OCI-LY1 (cell line): Measurements from ENCODE around the gene PNMA8C.

Experiments used
- H2AFZ ChIP-seq: fragments of 200-600 bp; sonication (generic), shearing (Covaris generic); 2 replicates; pipeline ENCODE4 v1.6.0; 2014; ENCODE audit warnings: antibody characterized with exemption, mild to moderate bottlenecking, low read length
- H3F3A ChIP-seq: fragments of 200-600 bp; sonication (generic), shearing (Covaris generic); 2 replicates; pipeline ENCODE4 v1.6.0; 2014; ENCODE audit warnings: mild to moderate bottlenecking, antibody characterized with exemption, low read length, moderate library complexity; ENCODE audit not compliant: insufficient read depth
- H3K27ac ChIP-seq: fragments of 200-600 bp; sonication (generic); 2 replicates; pipeline ENCODE4 v1.5.1; 2014; ENCODE audit warnings: low read length, mixed run types, mild to moderate bottlenecking, low read depth; ENCODE audit not compliant: poor library complexity, severe bottlenecking
- H3K27me3 ChIP-seq: fragments of 200-600 bp; sonication (generic); 2 replicates; pipeline ENCODE4 v1.6.0; 2014; ENCODE audit warnings: antibody characterized with exemption, mild to moderate bottlenecking, low read length, moderate library complexity; ENCODE audit not compliant: insufficient read depth
- H3K36me3 ChIP-seq: fragments of 200-600 bp; sonication (generic); 2 replicates; pipeline ENCODE4 v1.6.1; 2014; ENCODE audit warnings: mild to moderate bottlenecking, antibody characterized with exemption, low read length, moderate library complexity, mixed read lengths; ENCODE audit not compliant: insufficient read depth
- H3K4me1 ChIP-seq: fragments of 200-600 bp; sonication (generic); 2 replicates; pipeline ENCODE4 v1.5.1; 2014; ENCODE audit warnings: mild to moderate bottlenecking, low read length, moderate library complexity; ENCODE audit not compliant: insufficient read depth, severe bottlenecking
- H3K4me2 ChIP-seq: fragments of 200-600 bp; sonication (generic), shearing (Covaris generic); 2 replicates; pipeline ENCODE4 v1.6.1; 2014; ENCODE audit warnings: low read length
- H3K4me3 ChIP-seq: fragments of 200-600 bp; sonication (generic); 2 replicates; pipeline ENCODE4 v1.5.1; 2014; ENCODE audit warnings: low read length, low read depth, mild to moderate bottlenecking, mixed read lengths; ENCODE audit not compliant: poor library complexity, severe bottlenecking
- H3K79me2 ChIP-seq: fragments of 200-600 bp; shearing (Covaris generic); 2 replicates; pipeline ENCODE4 v1.6.1; 2016; ENCODE audit warnings: mixed run types, low read length, mixed read lengths; ENCODE audit not compliant: insufficient read depth
- H3K9ac ChIP-seq: fragments of 200-600 bp; sonication (generic), shearing (Covaris generic); 2 replicates; pipeline ENCODE4 v1.6.1; 2014; ENCODE audit warnings: mild to moderate bottlenecking, low read length, mixed read lengths
- H3K9me2 ChIP-seq: fragments of 200-600 bp; sonication (generic), shearing (Covaris generic); 2 replicates; pipeline ENCODE4 v1.6.1; 2014; ENCODE audit warnings: low read depth, mild to moderate bottlenecking, low read length, mixed read lengths
- H3K9me3 ChIP-seq: fragments of 200-600 bp; shearing (Covaris generic); 2 replicates; pipeline ENCODE4 v1.6.1; 2014; ENCODE audit warnings: low read length, mixed read lengths
- H4K20me1 ChIP-seq: fragments of 200-600 bp; sonication (generic), shearing (Covaris generic); 2 replicates; pipeline ENCODE4 v1.6.0; 2016; ENCODE audit warnings: mild to moderate bottlenecking, low read length; ENCODE audit not compliant: insufficient read depth
- EZH2 ChIP-seq: fragments of 200-600 bp; sonication (generic), shearing (Covaris generic); IDR thresholded peaks from 2 replicates; pipeline ENCODE4 v1.8.0; 2017; ENCODE audit warnings: borderline replicate concordance, mixed run types, mild to moderate bottlenecking, antibody characterized with exemption, low read length, moderate library complexity, mixed read lengths
- TF ChIP-seq, protein P1 (sequence below): fragments of 200-600 bp; sonication (generic), shearing (Covaris generic); IDR thresholded peaks from 2 replicates; pipeline ENCODE4 v1.5.1; 2017; ENCODE audit warnings: mild to moderate bottlenecking, antibody characterized with exemption, low read length, moderate library complexity, mixed read lengths

Gene PNMA8C

DNA sequence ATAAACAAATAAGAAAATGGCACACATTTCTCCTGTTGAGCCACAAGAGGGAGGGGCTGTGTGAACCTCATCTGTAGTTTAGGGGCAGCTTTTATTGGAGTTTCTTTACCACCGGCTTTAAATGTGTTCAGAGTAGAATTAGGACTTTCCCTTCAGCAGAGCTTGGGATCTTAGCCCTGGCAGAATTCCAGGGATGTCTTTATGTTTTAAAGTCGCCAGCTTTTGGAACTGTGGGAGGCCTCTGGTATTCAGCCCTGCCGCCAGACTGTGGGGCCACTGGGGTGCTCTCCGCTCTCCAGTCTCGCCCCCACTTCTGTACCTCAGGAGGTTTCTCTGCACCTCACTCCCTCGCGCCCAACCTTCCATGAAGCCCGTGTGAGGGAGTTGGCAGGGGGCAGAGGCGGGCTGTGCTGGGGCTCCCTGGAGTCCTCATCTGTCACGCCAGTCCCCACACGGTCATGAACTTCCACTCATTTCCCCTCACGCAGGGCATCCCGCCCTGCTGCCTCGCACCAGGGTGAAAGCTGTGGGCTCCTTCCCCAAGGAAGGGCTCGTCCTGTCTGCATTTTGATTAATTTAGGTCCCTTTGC lies 46.9 kb downstream of the PNMA8C start:
- peaks cover 92% of the 10 kb centered on the region for H3K36me3 ChIP-seq
- no peak overlapping the region for H3K4me2 ChIP-seq
- no peaks in the 10 kb centered on the region; the same call in 1 of the 2 replicates for H3K79me2 ChIP-seq
- no peaks in the 10 kb centered on the region for H3K4me1 ChIP-seq
- H3F3A ChIP-seq, result no peaks in the 10 kb centered on the region
- H4K20me1 ChIP-seq, result no peaks in the 10 kb centered on the region
- H3K9me3 ChIP-seq, result no peaks in the 10 kb centered on the region
- H3K9me2 ChIP-seq, result no peaks in the 10 kb centered on the region
- no peak overlapping the region for H3K4me3 ChIP-seq
- H3K27ac ChIP-seq, result no peak overlapping the region
- TF ChIP-seq, protein P1, sequence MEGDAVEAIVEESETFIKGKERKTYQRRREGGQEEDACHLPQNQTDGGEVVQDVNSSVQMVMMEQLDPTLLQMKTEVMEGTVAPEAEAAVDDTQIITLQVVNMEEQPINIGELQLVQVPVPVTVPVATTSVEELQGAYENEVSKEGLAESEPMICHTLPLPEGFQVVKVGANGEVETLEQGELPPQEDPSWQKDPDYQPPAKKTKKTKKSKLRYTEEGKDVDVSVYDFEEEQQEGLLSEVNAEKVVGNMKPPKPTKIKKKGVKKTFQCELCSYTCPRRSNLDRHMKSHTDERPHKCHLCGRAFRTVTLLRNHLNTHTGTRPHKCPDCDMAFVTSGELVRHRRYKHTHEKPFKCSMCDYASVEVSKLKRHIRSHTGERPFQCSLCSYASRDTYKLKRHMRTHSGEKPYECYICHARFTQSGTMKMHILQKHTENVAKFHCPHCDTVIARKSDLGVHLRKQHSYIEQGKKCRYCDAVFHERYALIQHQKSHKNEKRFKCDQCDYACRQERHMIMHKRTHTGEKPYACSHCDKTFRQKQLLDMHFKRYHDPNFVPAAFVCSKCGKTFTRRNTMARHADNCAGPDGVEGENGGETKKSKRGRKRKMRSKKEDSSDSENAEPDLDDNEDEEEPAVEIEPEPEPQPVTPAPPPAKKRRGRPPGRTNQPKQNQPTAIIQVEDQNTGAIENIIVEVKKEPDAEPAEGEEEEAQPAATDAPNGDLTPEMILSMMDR, result no peak
- no peak for TF ChIP-seq EZH2
- H3K27me3 ChIP-seq, result no peaks in the 10 kb centered on the region
- H2AFZ ChIP-seq, result no peak overlapping the region
- H3K9ac ChIP-seq, result no peak overlapping the region

DNA sequence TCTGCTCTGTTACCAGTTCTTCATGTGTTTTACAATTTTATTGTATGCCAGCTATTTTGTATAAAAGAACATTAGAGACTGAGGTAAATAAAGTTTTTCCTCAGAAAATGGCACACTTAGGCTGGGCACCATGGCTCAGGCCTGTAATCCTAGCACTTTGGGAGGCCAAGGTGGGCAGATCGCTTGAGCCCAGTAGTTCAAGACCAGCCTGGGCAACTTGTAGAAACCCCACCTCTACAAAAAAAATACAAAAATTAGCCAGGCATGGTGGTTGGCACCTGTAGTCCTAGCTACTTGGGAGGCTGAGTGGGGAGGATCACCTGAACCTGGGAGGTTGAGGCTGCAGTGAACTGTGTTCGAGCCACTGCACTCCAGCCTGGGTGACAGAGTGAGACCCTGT lies 47.4 kb downstream of the PNMA8C start:
- peaks cover 95% of the 10 kb centered on the region for H3K36me3 ChIP-seq
- no peak overlapping the region for H3K4me3 ChIP-seq
- H3K79me2 ChIP-seq, result no peaks in the 10 kb centered on the region; the same call in 1 of the 2 replicates
- TF ChIP-seq, protein P1, result no peak
- TF ChIP-seq EZH2, result no peak
- no peaks in the 10 kb centered on the region for H3K9me2 ChIP-seq
- no peaks in the 10 kb centered on the region for H3K27me3 ChIP-seq
- no peaks in the 10 kb centered on the region for H3K4me1 ChIP-seq
- H3K27ac ChIP-seq, result no peak overlapping the region
- H3K4me2 ChIP-seq, result no peak overlapping the region
- no peaks in the 10 kb centered on the region for H3K9me3 ChIP-seq
- H4K20me1 ChIP-seq, result no peaks in the 10 kb centered on the region
- no peak overlapping the region for H2AFZ ChIP-seq
- no peak overlapping the region for H3K9ac ChIP-seq
- no peaks in the 10 kb centered on the region for H3F3A ChIP-seq

- no peak overlapping the region for H2AFZ ChIP-seq
- no peak overlapping the region for H3K9ac ChIP-seq
- no peaks in the 10 kb centered on the region for H3K4me1 ChIP-seq
- H3K79me2 ChIP-seq, result no peaks in the 10 kb centered on the region; the same call in 1 of the 2 replicates
- H3K36me3 ChIP-seq, result peaks cover 95% of the 10 kb centered on the region
- no peak overlapping the region for H3K4me3 ChIP-seq
- TF ChIP-seq, protein P1, result no peak
- no peak for TF ChIP-seq EZH2
- H3K27me3 ChIP-seq, result no peaks in the 10 kb centered on the region
- no peak overlapping the region for H3K4me2 ChIP-seq
- H3K27ac ChIP-seq, result no peak overlapping the region
- H4K20me1 ChIP-seq, result no peaks in the 10 kb centered on the region
- no peaks in the 10 kb centered on the region for H3K9me2 ChIP-seq
- H3K9me3 ChIP-seq, result no peaks in the 10 kb centered on the region
- H3F3A ChIP-seq, result no peaks in the 10 kb centered on the region
Observed at GRCh38 chr19:46380690-46381089, 48.0 kb downstream of the PNMA8C start.
